ENCODE measurements around the gene DHRS3.

Gene DHRS3

DNA sequence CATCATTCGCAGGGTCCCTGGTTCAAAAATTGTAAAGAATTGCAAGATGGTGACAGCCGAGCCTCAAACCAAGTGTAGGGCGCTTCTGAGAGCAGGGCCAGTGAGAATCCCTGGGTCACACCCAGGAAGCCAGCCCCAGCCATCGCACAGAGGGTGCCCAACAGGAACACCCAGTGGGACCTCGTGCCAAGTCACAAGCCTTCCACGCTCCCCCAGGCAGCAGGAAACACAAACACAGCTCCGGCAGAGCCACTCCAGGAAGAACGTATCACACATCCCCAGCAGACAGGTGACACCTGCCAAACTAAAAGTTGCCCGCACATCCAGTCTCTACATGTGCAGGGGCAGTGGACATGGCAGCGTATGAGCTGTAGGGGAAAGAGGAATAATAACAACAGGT lies 20.2 kb downstream of the DHRS3 start:
- Histone ChIP-seq H3K27me3 (ENCODE audit: control insufficient read depth in 3 of 3, insufficient read depth in 3 of 3, low read depth in 1 of 3, low read length in 3 of 3) (peaks cover 0 to 49% (median 18%) of the 10 kb centered on the region in 3 experiments), H2AFZ (ENCODE audit: low read length) (no peak overlapping the region), H3K18ac (ENCODE audit: low read length) (no peak overlapping the region), H3K4me3 (ENCODE audit: low read length in 2 of 2) (no peak overlapping the region), H3K27ac (replicated peaks; ENCODE audit: low read length) (no peak overlapping the region), H3K36me3 (replicated peaks in 1 of 2; ENCODE audit: control insufficient read depth in 2 of 2, insufficient read depth in 2 of 2, low read length in 2 of 2) (no peaks in the 10 kb centered on the region), H3K4me2 (ENCODE audit: insufficient read depth, low read length, poor library complexity, severe bottlenecking) (no peak overlapping the region), H2AK5ac (ENCODE audit: low read depth, low read length) (peak overlapping the region; percentile 23), H2BK5ac (ENCODE audit: low read length) (no peak overlapping the region), H2BK120ac (ENCODE audit: low read depth, low read length) (no peak overlapping the region), H3K79me1 (ENCODE audit: low read depth, low read length) (no peaks in the 10 kb centered on the region), H3K9me3 (replicated peaks in 1 of 2; ENCODE audit: control insufficient read depth in 2 of 2, insufficient read depth in 1 of 2, low read depth in 1 of 2, low read length in 2 of 2) (no peaks in the 10 kb centered on the region), H3K14ac (ENCODE audit: low read length) (no peak overlapping the region), H2BK15ac (ENCODE audit: low read length) (no peak overlapping the region), H4K91ac (ENCODE audit: low read depth, low read length, poor library complexity) (no peak overlapping the region), H3K9ac (ENCODE audit: low read depth, low read length, poor library complexity) (no peak overlapping the region), H4K8ac (ENCODE audit: low read depth, low read length) (no peak overlapping the region), H3K4ac (ENCODE audit: low read length) (no peak overlapping the region), H3K4me1 (ENCODE audit: control insufficient read depth in 2 of 2, insufficient read depth in 1 of 2, low read depth in 1 of 2, low read length in 2 of 2) (peaks cover 10 to 14% of the 10 kb centered on the region in 2 donors), H2BK12ac (ENCODE audit: low read length) (no peak overlapping the region), H3K23ac (ENCODE audit: low read depth, low read length, poor library complexity) (no peak overlapping the region)
- WGBS, 2 donors (ENCODE audit: extremely low coverage in 2 of 2, insufficient read length in 2 of 2, insufficient replicate concordance in 1 of 2) = no CpG with 5 or more reads among the region's 10 CpGs
- DNase-seq (ENCODE audit: low spot score) = no peak

GRCh38 chr1:12596007-12596821 lies 21.8 kb downstream of the DHRS3 start:
- H3K23ac ChIP-seq (ENCODE audit: low read depth, low read length, poor library complexity) = peak overlapping the region; percentile 56
- H2AFZ ChIP-seq (ENCODE audit: low read length) = peak overlapping the region; percentile 89
- peaks cover 4 to 12% of the 10 kb centered on the region in 2 donors for H3K4me1 ChIP-seq (ENCODE audit: control insufficient read depth in 2 of 2, insufficient read depth in 1 of 2, low read depth in 1 of 2, low read length in 2 of 2)
- no peaks in the 10 kb centered on the region for H3K9me3 ChIP-seq (replicated peaks in 1 of 2; ENCODE audit: control insufficient read depth in 2 of 2, insufficient read depth in 1 of 2, low read depth in 1 of 2, low read length in 2 of 2)
- no peaks in the 10 kb centered on the region for H3K79me1 ChIP-seq (ENCODE audit: low read depth, low read length)
- H3K14ac ChIP-seq (ENCODE audit: low read length) = no peak overlapping the region
- H3K4ac ChIP-seq (ENCODE audit: low read length) = no peak overlapping the region
- H2BK12ac ChIP-seq (ENCODE audit: low read length) = no peak overlapping the region
- WGBS, 2 donors (ENCODE audit: extremely low coverage in 2 of 2, insufficient read length in 2 of 2, insufficient replicate concordance in 1 of 2) = no CpG with 5 or more reads among the region's 39 CpGs
- peak overlapping the region; percentile 94 for H3K18ac ChIP-seq (ENCODE audit: low read length)
- H2AK5ac ChIP-seq (ENCODE audit: low read depth, low read length) = peak overlapping the region; percentile 36
- no peaks in the 10 kb centered on the region for H3K36me3 ChIP-seq (replicated peaks in 1 of 2; ENCODE audit: control insufficient read depth in 2 of 2, insufficient read depth in 2 of 2, low read length in 2 of 2)
- no peak overlapping the region for H2BK120ac ChIP-seq (ENCODE audit: low read depth, low read length)
- peak overlapping the region; percentile 67 for H2BK5ac ChIP-seq (ENCODE audit: low read length)
- no peak overlapping the region for H4K8ac ChIP-seq (ENCODE audit: low read depth, low read length)
- peak overlapping the region; percentile 85 for H3K4me2 ChIP-seq (ENCODE audit: insufficient read depth, low read length, poor library complexity, severe bottlenecking)
- H3K9ac ChIP-seq (ENCODE audit: low read depth, low read length, poor library complexity) = peak overlapping the region; percentile 50
- DNase-seq (ENCODE audit: low spot score) = no peak
- H3K4me3 ChIP-seq (ENCODE audit: low read length in 2 of 2) = peak overlapping the region; percentile 22 to 71
- H4K91ac ChIP-seq (ENCODE audit: low read depth, low read length, poor library complexity) = no peak overlapping the region
- H2BK15ac ChIP-seq (ENCODE audit: low read length) = peak overlapping the region; percentile 50
- peaks cover 0 to 58% (median 18%) of the 10 kb centered on the region in 3 experiments for H3K27me3 ChIP-seq (ENCODE audit: control insufficient read depth in 3 of 3, insufficient read depth in 3 of 3, low read depth in 1 of 3, low read length in 3 of 3)
- no peak overlapping the region for H3K27ac ChIP-seq (replicated peaks; ENCODE audit: low read length)

GRCh38 chr1:12595757-12596006 lies 22.3 kb downstream of the DHRS3 start:
- no peak for DNase-seq (ENCODE audit: low spot score)
- peak overlapping the region; percentile 22 to 76 for H3K4me3 ChIP-seq (ENCODE audit: low read length in 2 of 2)
- no CpG with 5 or more reads among the region's 18 CpGs for WGBS, 2 donors (ENCODE audit: extremely low coverage in 2 of 2, insufficient read length in 2 of 2, insufficient replicate concordance in 1 of 2)
- peak overlapping the region; percentile 56 for H3K23ac ChIP-seq (ENCODE audit: low read depth, low read length, poor library complexity)
- H2BK120ac ChIP-seq (ENCODE audit: low read depth, low read length) = no peak overlapping the region
- no peak overlapping the region for H4K91ac ChIP-seq (ENCODE audit: low read depth, low read length, poor library complexity)
- H3K9me3 ChIP-seq (replicated peaks in 1 of 2; ENCODE audit: control insufficient read depth in 2 of 2, insufficient read depth in 1 of 2, low read depth in 1 of 2, low read length in 2 of 2) = no peaks in the 10 kb centered on the region
- peak overlapping the region; percentile 50 for H3K9ac ChIP-seq (ENCODE audit: low read depth, low read length, poor library complexity)
- peaks cover 0 to 58% (median 18%) of the 10 kb centered on the region in 3 experiments for H3K27me3 ChIP-seq (ENCODE audit: control insufficient read depth in 3 of 3, insufficient read depth in 3 of 3, low read depth in 1 of 3, low read length in 3 of 3)
- no peak overlapping the region for H3K18ac ChIP-seq (ENCODE audit: low read length)
- peak overlapping the region; percentile 89 for H2AFZ ChIP-seq (ENCODE audit: low read length)
- no peak overlapping the region for H3K14ac ChIP-seq (ENCODE audit: low read length)
- H2BK5ac ChIP-seq (ENCODE audit: low read length) = no peak overlapping the region
- H3K79me1 ChIP-seq (ENCODE audit: low read depth, low read length) = no peaks in the 10 kb centered on the region
- H3K4ac ChIP-seq (ENCODE audit: low read length) = no peak overlapping the region
- no peak overlapping the region for H2BK12ac ChIP-seq (ENCODE audit: low read length)
- H4K8ac ChIP-seq (ENCODE audit: low read depth, low read length) = no peak overlapping the region
- H2AK5ac ChIP-seq (ENCODE audit: low read depth, low read length) = no peak overlapping the region
- no peak overlapping the region for H3K27ac ChIP-seq (replicated peaks; ENCODE audit: low read length)
- no peak overlapping the region for H2BK15ac ChIP-seq (ENCODE audit: low read length)
- no peaks in the 10 kb centered on the region for H3K36me3 ChIP-seq (replicated peaks in 1 of 2; ENCODE audit: control insufficient read depth in 2 of 2, insufficient read depth in 2 of 2, low read length in 2 of 2)
- H3K4me2 ChIP-seq (ENCODE audit: insufficient read depth, low read length, poor library complexity, severe bottlenecking) = peak overlapping the region; percentile 85
- H3K4me1 ChIP-seq (ENCODE audit: control insufficient read depth in 2 of 2, insufficient read depth in 1 of 2, low read depth in 1 of 2, low read length in 2 of 2) = peaks cover 4 to 12% of the 10 kb centered on the region in 2 donors

GRCh38 chr1:12594966-12595756 lies 22.8 kb downstream of the DHRS3 start:
- Histone ChIP-seq H3K4me1 (ENCODE audit: control insufficient read depth in 2 of 2, insufficient read depth in 1 of 2, low read depth in 1 of 2, low read length in 2 of 2) (peaks cover 4 to 12% of the 10 kb centered on the region in 2 donors), H3K23ac (ENCODE audit: low read depth, low read length, poor library complexity) (no peak overlapping the region), H3K36me3 (replicated peaks in 1 of 2; ENCODE audit: control insufficient read depth in 2 of 2, insufficient read depth in 2 of 2, low read length in 2 of 2) (no peaks in the 10 kb centered on the region), H3K27me3 (ENCODE audit: control insufficient read depth in 3 of 3, insufficient read depth in 3 of 3, low read depth in 1 of 3, low read length in 3 of 3) (peaks cover 0 to 58% (median 18%) of the 10 kb centered on the region in 3 experiments), H3K4me3 (ENCODE audit: low read length in 2 of 2) (peak overlapping the region; percentile 21 to 76), H3K27ac (replicated peaks; ENCODE audit: low read length) (no peak overlapping the region), H3K9me3 (replicated peaks in 1 of 2; ENCODE audit: control insufficient read depth in 2 of 2, insufficient read depth in 1 of 2, low read depth in 1 of 2, low read length in 2 of 2) (no peaks in the 10 kb centered on the region), H3K79me1 (ENCODE audit: low read depth, low read length) (no peaks in the 10 kb centered on the region), H3K4me2 (ENCODE audit: insufficient read depth, low read length, poor library complexity, severe bottlenecking) (peak overlapping the region; percentile 85), H3K4ac (ENCODE audit: low read length) (no peak overlapping the region), H2BK15ac (ENCODE audit: low read length) (peak overlapping the region; percentile 75), H4K8ac (ENCODE audit: low read depth, low read length) (no peak overlapping the region), H2AFZ (ENCODE audit: low read length) (peak overlapping the region; percentile 89), H3K18ac (ENCODE audit: low read length) (peak overlapping the region; percentile 61), H2BK5ac (ENCODE audit: low read length) (no peak overlapping the region), H2BK120ac (ENCODE audit: low read depth, low read length) (no peak overlapping the region), H4K91ac (ENCODE audit: low read depth, low read length, poor library complexity) (no peak overlapping the region), H2BK12ac (ENCODE audit: low read length) (no peak overlapping the region), H3K14ac (ENCODE audit: low read length) (no peak overlapping the region), H2AK5ac (ENCODE audit: low read depth, low read length) (peak overlapping the region; percentile 73), H3K9ac (ENCODE audit: low read depth, low read length, poor library complexity) (peak overlapping the region; percentile 47)
- DNase-seq (ENCODE audit: low spot score) = peak; percentile 48
- no CpG with 5 or more reads among the region's 47 CpGs for WGBS, 2 donors (ENCODE audit: extremely low coverage in 2 of 2, insufficient read length in 2 of 2, insufficient replicate concordance in 1 of 2)

Data from neuronal stem cell (in vitro differentiated cells).